ENCODE results near the gene OR5K2.

The OR5K2 gene

GRCh38 chr3:98497381-98497780, at the start of gene OR5K2:
Gene OR5K2, plus strand, starts transcription at chr3:98497681. Its CDS starts 0 bp downstream, at chr3:98497681.
- no peak for DNase-seq (ENCODE audit: low read depth, low spot score)

- DNase-seq (ENCODE audit: low read depth, low spot score), result no peak
These were observed 47.8 kb upstream of the OR5K2 start for GRCh38 chr3:98449606-98450193.

- DNase-seq (ENCODE audit: low read depth, low spot score), result no peak
These were observed 47.1 kb upstream of the OR5K2 start for GRCh38 chr3:98450372-98450771.

GRCh38 chr3:98453827-98454226, 43.7 kb upstream of the OR5K2 start:
- DNase-seq (ENCODE audit: low read depth, low spot score), result no peak

GRCh38 chr3:98454929-98455328, 42.6 kb upstream of the OR5K2 start:
- DNase-seq (ENCODE audit: low read depth, low spot score), result no peak

GRCh38 chr3:98457543-98457942, 39.9 kb upstream of the OR5K2 start:
- DNase-seq (ENCODE audit: low read depth, low spot score), result no peak

GRCh38 chr3:98460220-98460619, 37.3 kb upstream of the OR5K2 start:
- DNase-seq (ENCODE audit: low read depth, low spot score), result no peak

- no peak for DNase-seq (ENCODE audit: low read depth, low spot score)
These were observed 34.6 kb upstream of the OR5K2 start, which contains the start of gene OR5K1 for GRCh38 chr3:98462901-98463300. Gene OR5K1, plus strand, starts transcription at chr3:98463201. Its CDS starts 6,376 bp downstream, at chr3:98469577.

GRCh38 chr3:98482717-98483482, 14.6 kb upstream of the OR5K2 start:
- peak; percentile 75 for DNase-seq (ENCODE audit: low read depth, low spot score)

GRCh38 chr3:98483626-98484025, 13.9 kb upstream of the OR5K2 start:
- no peak for DNase-seq (ENCODE audit: low read depth, low spot score)

- DNase-seq (ENCODE audit: low read depth, low spot score), result no peak
These were observed 2.5 kb downstream of the OR5K2 start for GRCh38 chr3:98500019-98500418.

- no peak for DNase-seq (ENCODE audit: low read depth, low spot score)
These were observed 3.8 kb downstream of the OR5K2 start for GRCh38 chr3:98501270-98501669.

GRCh38 chr3:98501863-98502576, 4.5 kb downstream of the OR5K2 start:
- DNase-seq (ENCODE audit: low read depth, low spot score), result no peak

GRCh38 chr3:98504539-98504938, 7.1 kb downstream of the OR5K2 start:
- DNase-seq (ENCODE audit: low read depth, low spot score), result no peak

GRCh38 chr3:98508582-98508981, 11.1 kb downstream of the OR5K2 start:
- DNase-seq (ENCODE audit: low read depth, low spot score), result no peak

GRCh38 chr3:98512576-98512975, 15.1 kb downstream of the OR5K2 start:
- DNase-seq (ENCODE audit: low read depth, low spot score), result no peak

GRCh38 chr3:98513091-98513511, 15.6 kb downstream of the OR5K2 start:
- no peak for DNase-seq (ENCODE audit: low read depth, low spot score)

GRCh38 chr3:98513736-98514135, 16.3 kb downstream of the OR5K2 start:
- no peak for DNase-seq (ENCODE audit: low read depth, low spot score)

- DNase-seq (ENCODE audit: low read depth, low spot score), result no peak
These were observed 17.5 kb downstream of the OR5K2 start for GRCh38 chr3:98514948-98515347.

GRCh38 chr3:98518816-98519215, 21.3 kb downstream of the OR5K2 start:
- DNase-seq (ENCODE audit: low read depth, low spot score), result no peak

- no peak for DNase-seq (ENCODE audit: low read depth, low spot score)
These were observed 21.9 kb downstream of the OR5K2 start for GRCh38 chr3:98519351-98519750.

GRCh38 chr3:98521897-98522543, 24.5 kb downstream of the OR5K2 start:
- peak; percentile 66 for DNase-seq (ENCODE audit: low read depth, low spot score)
